Measurements from ENCODE around the gene LSM4. TPM values are rescaled to one million over a fixed set of nuclear protein-coding genes. Genes with fewer than 3 reads are reported as not detected.
"Not testable (repeated sequence)": the region's sequence is repeated elsewhere in the genome, so short reads cannot be mapped to it uniquely, and the experiment has no call there.

The LSM4 gene
- total RNA-seq, 6 experiments from 2014 or later = 37.6 to 139 (median 47.3) TPM

- H3K27ac ChIP-seq = peak overlapping the region; percentile 21 to 74 (median 44)
- ATAC-seq = no peak
- TF ChIP-seq POLR2A (IDR thresholded peaks at IDR 0.05) = no peak
- TF ChIP-seq CTCF (IDR thresholded peaks at IDR 0.05) = no peak
- no peaks in the 10 kb centered on the region for H3K36me3 ChIP-seq
- intact Hi-C loops (cut with DNase I) = no loop called here
- DNase-seq = no peak
- no peaks in the 10 kb centered on the region for H3K9me3 ChIP-seq
- H3K4me3 ChIP-seq = peak overlapping the region; percentile 12 to 25 (median 12)
- 59% methylated on average over 6 of the region's 6 CpGs for WGBS (ENCODE audit: insufficient coverage, low coverage, low lambda C conversion rate, missing lambda C conversion rate)
- H3K27me3 ChIP-seq = no peaks in the 10 kb centered on the region
- H3K4me1 ChIP-seq = peaks cover 0 to 12% (median 4%) of the 10 kb centered on the region in 4 donors
Observed at GRCh38 chr19:18329035-18329376, 6.1 kb upstream of the LSM4 start.

GRCh38 chr19:18328340-18329034 is 5.6 kb upstream of the LSM4 start:
- peak; percentile 94 to 99 (median 96) for ATAC-seq
- TF ChIP-seq CTCF (IDR thresholded peaks at IDR 0.05) (peak; percentile 85 to 99 (median 88)), POLR2A (IDR thresholded peaks at IDR 0.05) (peak; percentile 65)
- Histone ChIP-seq H3K4me1 (peaks cover 0 to 17% (median 4%) of the 10 kb centered on the region in 4 donors), H3K27ac (peak overlapping the region; percentile 21 to 74 (median 44)), H3K27me3 (no peaks in the 10 kb centered on the region), H3K9me3 (no peaks in the 10 kb centered on the region), H3K36me3 (no peaks in the 10 kb centered on the region), H3K4me3 (peak overlapping the region; percentile 12 to 25 (median 12))
- intact Hi-C loops (cut with DNase I) = no loop called here
- peak; percentile 83 to 93 (median 87) for DNase-seq
- whole genome bisulfite sequencing (ENCODE audit: insufficient coverage, low coverage, low lambda C conversion rate, missing lambda C conversion rate) = 2% methylated on average over 9 of the region's 9 CpGs

GRCh38 chr19:18326772-18327171 is 3.9 kb upstream of the LSM4 start:
- Histone ChIP-seq H3K4me1 (peaks cover 0 to 24% (median 8%) of the 10 kb centered on the region in 4 donors), H3K27ac (no peak overlapping the region), H3K9me3 (no peaks in the 10 kb centered on the region), H3K4me3 (no peak overlapping the region), H3K27me3 (no peaks in the 10 kb centered on the region), H3K36me3 (no peaks in the 10 kb centered on the region)
- TF ChIP-seq CTCF (IDR thresholded peaks at IDR 0.05) = no peak
- no peak for TF ChIP-seq POLR2A (IDR thresholded peaks at IDR 0.05)
- DNase-seq = no peak
- ATAC-seq = no peak
- WGBS (ENCODE audit: insufficient coverage, low coverage, low lambda C conversion rate, missing lambda C conversion rate) = 83% methylated on average over 1 of the region's 5 CpGs
- intact Hi-C loops (cut with DNase I) = no loop called here

GRCh38 chr19:18324373-18324731 is 1.5 kb upstream of the LSM4 start:
- H3K4me3 ChIP-seq, DNase-seq, H3K27me3 ChIP-seq, ATAC-seq, H3K36me3 ChIP-seq, H3K9me3 ChIP-seq: not testable (repeated sequence)
- Histone ChIP-seq H3K4me1 (peaks cover 0 to 46% (median 17%) of the 10 kb centered on the region in 4 donors), H3K27ac (peak overlapping the region in 1 of 3 donors; percentile 89)
- WGBS (ENCODE audit: insufficient coverage, low coverage, low lambda C conversion rate, missing lambda C conversion rate) = 46% methylated on average over 6 of the region's 6 CpGs
- intact Hi-C loops (cut with DNase I) = loop anchor here (5.0 kb wide), 2 partner anchors 37 to 47 kb away; no protein-coding TSS in a partner anchor

GRCh38 chr19:18322318-18322758 is 538 bp downstream of the LSM4 start:
- intact Hi-C loops (cut with DNase I) = loop anchor here (5.0 kb wide), 2 partner anchors 35 to 45 kb away; no protein-coding TSS in a partner anchor
- 0% methylated on average over 4 of the region's 7 CpGs for WGBS (ENCODE audit: insufficient coverage, low coverage, low lambda C conversion rate, missing lambda C conversion rate)

More at GRCh38 chr19:18322318-18322758, 538 bp downstream of the LSM4 start:
- peak overlapping the region; percentile 64 to 97 (median 95) for H3K4me3 ChIP-seq
- peak overlapping the region; percentile 79 to 89 (median 82) for H3K27ac ChIP-seq
- no peaks in the 10 kb centered on the region for H3K27me3 ChIP-seq
- no peaks in the 10 kb centered on the region for H3K9me3 ChIP-seq
- H3K4me1 ChIP-seq = peaks cover 3 to 58% (median 24%) of the 10 kb centered on the region in 4 donors
- no peaks in the 10 kb centered on the region for H3K36me3 ChIP-seq
- DNase-seq = peak in 2 of 3 donors; percentile 59 to 65
- TF ChIP-seq CTCF (IDR thresholded peaks at IDR 0.05) (peak in 2 of 4 donors; percentile 16 to 23), POLR2A (IDR thresholded peaks at IDR 0.05) (no peak)
- ATAC-seq = peak in 1 of 4 donors; percentile 24

All from right lobe of liver (tissue), 6 donors.